Coronary artery (tissue), 2 donors: Measurements from ENCODE around the gene ZNF462.

Source experiments
- DNase-seq: peaks from one replicate; pipeline ENCODE4 v3.0.0-alpha.2; 2017; ENCODE audit warnings: low spot score
- H3K27ac ChIP-seq, 2 donors: fragments of 200-600 bp; sonication (generic); one replicate each; pipeline ENCODE4 v1.5.1; 2016 to 2019
- H3K4me3 ChIP-seq: fragments of 200-600 bp; sonication (generic); 2 replicates; pipeline ENCODE4 v1.5.1; 2016; ENCODE audit warnings: mild to moderate bottlenecking, moderate library complexity
- TF ChIP-seq, protein P1 (sequence below): fragments of 200-600 bp; sonication (generic); IDR thresholded peaks from one replicate; pipeline ENCODE4 v1.5.1; 2019; ENCODE audit warnings: antibody characterized with exemption

The ZNF462 gene

GRCh38 chr9:106866243-106866642, 3.3 kb downstream of the ZNF462 start:
- DNase-seq = no peak
- TF ChIP-seq, protein P1, sequence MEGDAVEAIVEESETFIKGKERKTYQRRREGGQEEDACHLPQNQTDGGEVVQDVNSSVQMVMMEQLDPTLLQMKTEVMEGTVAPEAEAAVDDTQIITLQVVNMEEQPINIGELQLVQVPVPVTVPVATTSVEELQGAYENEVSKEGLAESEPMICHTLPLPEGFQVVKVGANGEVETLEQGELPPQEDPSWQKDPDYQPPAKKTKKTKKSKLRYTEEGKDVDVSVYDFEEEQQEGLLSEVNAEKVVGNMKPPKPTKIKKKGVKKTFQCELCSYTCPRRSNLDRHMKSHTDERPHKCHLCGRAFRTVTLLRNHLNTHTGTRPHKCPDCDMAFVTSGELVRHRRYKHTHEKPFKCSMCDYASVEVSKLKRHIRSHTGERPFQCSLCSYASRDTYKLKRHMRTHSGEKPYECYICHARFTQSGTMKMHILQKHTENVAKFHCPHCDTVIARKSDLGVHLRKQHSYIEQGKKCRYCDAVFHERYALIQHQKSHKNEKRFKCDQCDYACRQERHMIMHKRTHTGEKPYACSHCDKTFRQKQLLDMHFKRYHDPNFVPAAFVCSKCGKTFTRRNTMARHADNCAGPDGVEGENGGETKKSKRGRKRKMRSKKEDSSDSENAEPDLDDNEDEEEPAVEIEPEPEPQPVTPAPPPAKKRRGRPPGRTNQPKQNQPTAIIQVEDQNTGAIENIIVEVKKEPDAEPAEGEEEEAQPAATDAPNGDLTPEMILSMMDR = no peak
- H3K4me3 ChIP-seq = no peak overlapping the region
- no peak overlapping the region for H3K27ac ChIP-seq

DNA sequence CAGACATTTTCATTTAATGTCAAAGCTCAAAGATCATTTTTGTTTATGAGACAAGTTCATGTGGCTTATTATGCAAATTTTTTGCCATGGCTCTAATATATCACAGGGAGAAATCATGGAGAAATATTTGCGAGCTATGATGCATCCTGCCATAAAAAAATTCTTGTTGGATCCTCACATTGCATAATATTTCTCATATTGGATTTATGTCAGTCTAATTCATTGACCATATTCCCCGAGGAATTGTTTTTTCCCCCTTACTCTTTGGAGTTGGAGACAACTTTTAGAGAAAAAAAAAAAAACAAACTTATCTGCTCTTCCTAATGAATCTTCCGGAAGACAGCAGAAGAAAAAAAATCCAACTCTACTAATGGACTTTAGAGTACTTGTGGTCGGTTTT, 4.3 kb downstream of the ZNF462 start:
- Histone ChIP-seq H3K4me3 (no peak overlapping the region), H3K27ac (peak overlapping the region in 1 of 2 donors; percentile 74)
- no peak for DNase-seq
- TF ChIP-seq, protein P1 = no peak

DNA sequence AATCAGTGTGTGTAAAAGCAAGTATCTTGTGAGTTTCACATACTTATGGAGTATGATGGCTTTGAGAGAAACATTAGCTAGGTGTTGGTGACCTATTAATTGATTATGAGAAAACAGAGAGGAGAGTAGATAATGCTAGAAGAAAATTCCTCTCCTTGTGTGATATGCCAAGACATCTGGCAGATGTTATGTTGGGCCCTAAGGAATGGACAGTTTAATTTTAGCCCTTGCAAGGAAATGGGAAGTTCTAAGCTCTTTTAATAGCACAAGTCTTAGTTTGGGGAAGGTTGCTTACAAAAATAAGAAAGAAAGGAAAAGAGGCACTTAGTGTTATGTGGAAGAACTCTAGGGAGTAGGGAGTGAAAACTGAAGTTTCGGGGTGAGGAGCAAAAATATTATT, 5.1 kb downstream of the ZNF462 start:
- TF ChIP-seq, protein P1 = no peak
- peak overlapping the region; percentile 33 to 74 for H3K27ac ChIP-seq
- H3K4me3 ChIP-seq = no peak overlapping the region
- DNase-seq = no peak

DNA sequence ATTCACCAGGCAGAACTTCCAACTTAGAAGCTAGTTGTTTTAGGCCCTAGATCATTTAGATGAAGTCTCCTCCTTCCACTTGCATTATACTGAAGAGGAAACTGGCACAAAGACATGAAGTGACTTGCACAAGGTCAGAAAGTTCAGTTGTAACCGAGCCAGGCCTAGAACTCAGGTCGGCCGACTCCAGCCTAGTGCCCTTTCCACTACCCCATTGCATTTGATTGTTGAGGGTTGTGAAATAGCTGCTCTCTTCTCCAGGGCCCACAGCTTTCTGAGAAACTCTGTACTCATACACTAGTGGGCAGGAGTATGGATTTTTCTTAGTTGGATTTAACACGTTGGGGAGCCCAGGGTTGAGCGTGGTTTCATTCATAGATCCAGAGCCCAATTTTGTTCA, 5.6 kb downstream of the ZNF462 start:
- Histone ChIP-seq H3K27ac (peak overlapping the region; percentile 33 to 74), H3K4me3 (no peak overlapping the region)
- DNase-seq = peak; percentile 70
- TF ChIP-seq, protein P1 = no peak

DNA sequence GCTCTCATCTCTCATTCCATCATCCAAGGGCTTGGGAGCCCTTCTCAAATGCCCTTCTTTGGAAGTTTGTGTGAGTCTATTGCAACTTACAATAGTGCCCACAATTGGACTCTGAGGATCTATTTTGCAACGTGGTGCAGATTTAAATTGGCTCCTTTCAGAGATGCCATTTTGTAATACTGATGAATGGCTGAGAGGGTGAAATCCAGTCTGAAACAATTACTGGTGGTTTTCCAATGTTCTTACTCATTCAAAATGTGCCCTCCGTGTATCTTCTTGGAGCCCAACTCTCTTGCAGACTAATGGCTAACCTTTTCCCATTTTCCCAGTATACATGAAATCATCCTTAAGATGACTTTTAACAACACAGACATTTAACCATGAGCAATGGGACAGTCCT, 6.1 kb downstream of the ZNF462 start:
- TF ChIP-seq, protein P1 = no peak
- H3K4me3 ChIP-seq = no peak overlapping the region
- H3K27ac ChIP-seq = peak overlapping the region; percentile 33 to 74
- DNase-seq = no peak

DNA sequence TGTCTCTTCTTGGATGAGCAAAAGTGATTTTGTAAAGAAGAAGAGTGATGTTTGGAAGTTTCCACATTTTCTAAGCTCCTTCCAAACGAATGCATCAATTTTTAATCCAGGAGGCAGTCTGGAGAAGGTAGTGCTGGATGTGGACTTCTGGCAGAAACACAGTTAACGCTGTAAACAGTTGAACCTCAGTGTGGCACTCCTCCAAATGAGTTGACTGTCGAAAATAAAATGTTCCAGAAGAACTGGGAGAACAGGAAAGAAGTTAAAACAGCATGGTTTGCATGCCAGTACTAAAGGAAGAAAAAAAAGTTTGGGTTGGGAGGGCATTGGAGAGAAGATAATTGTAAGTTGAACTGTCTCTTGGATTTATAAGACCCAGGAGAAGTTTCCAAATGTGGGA, 6.5 kb downstream of the ZNF462 start:
- Histone ChIP-seq H3K4me3 (no peak overlapping the region), H3K27ac (peak overlapping the region; percentile 17 to 74)
- no peak for DNase-seq
- TF ChIP-seq, protein P1 = no peak

GRCh38 chr9:106872641-106873040, 9.7 kb downstream of the ZNF462 start:
- H3K27ac ChIP-seq = no peak overlapping the region
- no peak for DNase-seq
- TF ChIP-seq, protein P1 = no peak
- no peak overlapping the region for H3K4me3 ChIP-seq
